ENCODE results near the gene EIF2S3B. TPM values are rescaled to one million over a fixed set of nuclear protein-coding genes. Genes with fewer than 3 reads are reported as not detected.

Gene EIF2S3B
- polyA plus RNA-seq, 1 donor: 2.8 TPM

GRCh38 chr12:10551375-10551774 lies 45.7 kb downstream of the EIF2S3B start:
- no peaks in the 10 kb centered on the region for H3K4me1 ChIP-seq (ENCODE audit: control insufficient read depth, insufficient read depth, low read length)
- WGBS (ENCODE audit: insufficient coverage, low lambda C conversion rate): no CpG with 5 or more reads among the region's 25 CpGs
- H3K27ac ChIP-seq (ENCODE audit: low read length): no peak overlapping the region
- no peaks in the 10 kb centered on the region for H3K36me3 ChIP-seq (ENCODE audit: control insufficient read depth, insufficient read depth, low read length)
- peaks cover 7% of the 10 kb centered on the region for H3K9me3 ChIP-seq (ENCODE audit: control insufficient read depth, low read depth, low read length)
- H3K4me3 ChIP-seq (ENCODE audit: low read length): no peak overlapping the region
- DNase-seq: no peak
- H3K27me3 ChIP-seq (ENCODE audit: control insufficient read depth, insufficient read depth, low read length): no peaks in the 10 kb centered on the region

GRCh38 chr12:10553148-10553547 lies 47.5 kb downstream of the EIF2S3B start:
- 88% methylated on average over 1 of the region's 1 CpG for WGBS (ENCODE audit: insufficient coverage, low lambda C conversion rate)
- no peak for DNase-seq
- no peaks in the 10 kb centered on the region for H3K4me1 ChIP-seq (ENCODE audit: control insufficient read depth, insufficient read depth, low read length)
- H3K36me3 ChIP-seq (ENCODE audit: control insufficient read depth, insufficient read depth, low read length): no peaks in the 10 kb centered on the region
- peaks cover 7% of the 10 kb centered on the region for H3K9me3 ChIP-seq (ENCODE audit: control insufficient read depth, low read depth, low read length)
- H3K4me3 ChIP-seq (ENCODE audit: low read length): no peak overlapping the region
- H3K27ac ChIP-seq (ENCODE audit: low read length): no peak overlapping the region
- H3K27me3 ChIP-seq (ENCODE audit: control insufficient read depth, insufficient read depth, low read length): peaks cover 2% of the 10 kb centered on the region

GRCh38 chr12:10554228-10554755 lies 48.6 kb downstream of the EIF2S3B start:
- no peak overlapping the region for H3K27ac ChIP-seq (ENCODE audit: low read length)
- H3K36me3 ChIP-seq (ENCODE audit: control insufficient read depth, insufficient read depth, low read length): no peaks in the 10 kb centered on the region
- H3K4me1 ChIP-seq (ENCODE audit: control insufficient read depth, insufficient read depth, low read length): no peaks in the 10 kb centered on the region
- DNase-seq: peak in 1 of 2 donors; percentile 8
- H3K4me3 ChIP-seq (ENCODE audit: low read length): no peak overlapping the region
- peaks cover 2% of the 10 kb centered on the region for H3K27me3 ChIP-seq (ENCODE audit: control insufficient read depth, insufficient read depth, low read length)
- peaks cover 7% of the 10 kb centered on the region for H3K9me3 ChIP-seq (ENCODE audit: control insufficient read depth, low read depth, low read length)
- no CpG with 5 or more reads among the region's 6 CpGs for WGBS (ENCODE audit: insufficient coverage, low lambda C conversion rate)

GRCh38 chr12:10554756-10555481 lies 49.2 kb downstream of the EIF2S3B start:
- no peaks in the 10 kb centered on the region for H3K36me3 ChIP-seq (ENCODE audit: control insufficient read depth, insufficient read depth, low read length)
- H3K4me3 ChIP-seq (ENCODE audit: low read length): no peak overlapping the region
- DNase-seq: no peak
- peaks cover 7% of the 10 kb centered on the region for H3K9me3 ChIP-seq (ENCODE audit: control insufficient read depth, low read depth, low read length)
- peaks cover 2% of the 10 kb centered on the region for H3K27me3 ChIP-seq (ENCODE audit: control insufficient read depth, insufficient read depth, low read length)
- no peaks in the 10 kb centered on the region for H3K4me1 ChIP-seq (ENCODE audit: control insufficient read depth, insufficient read depth, low read length)
- H3K27ac ChIP-seq (ENCODE audit: low read length): no peak overlapping the region
- 70% methylated on average over 2 of the region's 7 CpGs for WGBS (ENCODE audit: insufficient coverage, low lambda C conversion rate)

GRCh38 chr12:10557329-10557728 lies 51.6 kb downstream of the EIF2S3B start:
- Histone ChIP-seq H3K9me3 (ENCODE audit: control insufficient read depth, low read depth, low read length) (no peaks in the 10 kb centered on the region), H3K4me3 (ENCODE audit: low read length) (no peak overlapping the region), H3K4me1 (ENCODE audit: control insufficient read depth, insufficient read depth, low read length) (no peaks in the 10 kb centered on the region), H3K27ac (ENCODE audit: low read length) (no peak overlapping the region), H3K27me3 (ENCODE audit: control insufficient read depth, insufficient read depth, low read length) (peaks cover 2% of the 10 kb centered on the region), H3K36me3 (ENCODE audit: control insufficient read depth, insufficient read depth, low read length) (no peaks in the 10 kb centered on the region)
- 80% methylated on average over 2 of the region's 6 CpGs for WGBS (ENCODE audit: insufficient coverage, low lambda C conversion rate)
- DNase-seq: no peak

- peaks cover 2% of the 10 kb centered on the region for H3K27me3 ChIP-seq (ENCODE audit: control insufficient read depth, insufficient read depth, low read length)
- WGBS (ENCODE audit: insufficient coverage, low lambda C conversion rate): 80% methylated on average over 1 of the region's 2 CpGs
- no peaks in the 10 kb centered on the region for H3K4me1 ChIP-seq (ENCODE audit: control insufficient read depth, insufficient read depth, low read length)
- DNase-seq: no peak
- H3K27ac ChIP-seq (ENCODE audit: low read length): no peak overlapping the region
- no peaks in the 10 kb centered on the region for H3K36me3 ChIP-seq (ENCODE audit: control insufficient read depth, insufficient read depth, low read length)
- H3K9me3 ChIP-seq (ENCODE audit: control insufficient read depth, low read depth, low read length): no peaks in the 10 kb centered on the region
- no peak overlapping the region for H3K4me3 ChIP-seq (ENCODE audit: low read length)
Measured at GRCh38 chr12:10557766-10558165, 52.1 kb downstream of the EIF2S3B start.

Other genes with a start within 250 kb of the EIF2S3B start
- 2.6 TPM for gene KLRD1, start 198.0 kb upstream of the EIF2S3B start, polyA plus RNA-seq
- gene KLRK1, start 115.8 kb upstream of the EIF2S3B start, polyA plus RNA-seq: 4.2 TPM
- 0.87 TPM for gene KLRC4, start 96.1 kb upstream of the EIF2S3B start, polyA plus RNA-seq
- 0.72 TPM for gene KLRC3, start 85.3 kb upstream of the EIF2S3B start, polyA plus RNA-seq
- gene KLRC2, start 69.9 kb upstream of the EIF2S3B start, polyA plus RNA-seq: 1.6 TPM
- gene KLRC1, start 52.5 kb upstream of the EIF2S3B start, polyA plus RNA-seq: 3.7 TPM
- gene MAGOHB, start 107.7 kb downstream of the EIF2S3B start, polyA plus RNA-seq: 24.1 TPM
- 0.94 TPM for gene STYK1, start 168.2 kb downstream of the EIF2S3B start, polyA plus RNA-seq
- gene YBX3, start 217.4 kb downstream of the EIF2S3B start, polyA plus RNA-seq: 140 TPM

Measured in large intestine (tissue), 3 donors.